T-helper 17 cell (primary cell): ENCODE data around the gene YIPF5. TPM values are rescaled to one million over a fixed set of nuclear protein-coding genes. Genes with fewer than 3 reads are reported as not detected.

ENCODE experiments used
- ATAC-seq: fragments of 150-1000 bp; cut with Tn5 transposase; 2 replicates; pipeline ENCODE4 v1.10.0; 2021; ENCODE audit warnings: mild to moderate bottlenecking, moderate library complexity
- DNase-seq, 3 donors: peaks; one replicate each; pipeline versions ENCODE4 v3.0.0 to v3.0.0-alpha.2; 2020 to 2021
- H3K9me3 ChIP-seq: one replicate; pipeline ENCODE4 v1.7.0; 2013; ENCODE audit warnings: low read length, mild to moderate bottlenecking; ENCODE audit not compliant: control insufficient read depth, poor library complexity, severe bottlenecking
- H3K27ac Mint-ChIP-seq: one replicate; pipeline ENCODE4 v1.8.0; 2022; ENCODE audit warnings: mild to moderate bottlenecking, moderate library complexity, mixed read lengths
- H3K27me3 Mint-ChIP-seq: one replicate; pipeline ENCODE4 v1.8.0; 2022; ENCODE audit warnings: mixed read lengths
- H3K36me3 Mint-ChIP-seq: one replicate; pipeline ENCODE4 v1.8.0; 2022; ENCODE audit warnings: low read depth, mixed read lengths
- H3K4me1 Mint-ChIP-seq: one replicate; pipeline ENCODE4 v1.8.0; 2022; ENCODE audit warnings: mild to moderate bottlenecking, mixed read lengths
- H3K4me3 Mint-ChIP-seq: one replicate; pipeline ENCODE4 v1.8.0; 2022; ENCODE audit warnings: mild to moderate bottlenecking, moderate library complexity, mixed read lengths
- total RNA-seq, 4 donors: library from RNA in 2 of 4; stranded (reverse) in 2 of 4; gene quantifications; one replicate each; pipeline ENCODE4 v1.2.3 and lab custom pipeline; 2022 to 2026

The YIPF5 gene
- total RNA-seq, 2 donors from 2014 or later, result 40.3 to 46.6 TPM

- Mint-ChIP-seq H3K4me1 (peaks cover 2% of the 10 kb centered on the region), H3K4me3 (no peak overlapping the region), H3K27ac (no peak overlapping the region), H3K27me3 (peaks cover 28% of the 10 kb centered on the region), H3K36me3 (peaks cover 2% of the 10 kb centered on the region)
- ATAC-seq (no peak), DNase-seq (no peak)
- no peaks in the 10 kb centered on the region for H3K9me3 ChIP-seq
Measured at GRCh38 chr5:144130306-144130705, 40.2 kb downstream of the YIPF5 start.

GRCh38 chr5:144128844-144129243, 41.6 kb downstream of the YIPF5 start:
- no peak overlapping the region for H3K27ac Mint-ChIP-seq
- no peak overlapping the region for H3K4me3 Mint-ChIP-seq
- H3K27me3 Mint-ChIP-seq, result peaks cover 27% of the 10 kb centered on the region
- no peak for ATAC-seq
- peaks cover 2% of the 10 kb centered on the region for H3K36me3 Mint-ChIP-seq
- peaks cover 2% of the 10 kb centered on the region for H3K4me1 Mint-ChIP-seq
- H3K9me3 ChIP-seq, result no peaks in the 10 kb centered on the region
- DNase-seq, result no peak

GRCh38 chr5:144126707-144127106, 43.8 kb downstream of the YIPF5 start:
- DNase-seq, result no peak
- H3K4me1 Mint-ChIP-seq, result peaks cover 2% of the 10 kb centered on the region

GRCh38 chr5:144125163-144125726, 45.2 kb downstream of the YIPF5 start:
- Mint-ChIP-seq H3K27ac (no peak overlapping the region), H3K27me3 (peaks cover 26% of the 10 kb centered on the region), H3K4me1 (peaks cover 2% of the 10 kb centered on the region), H3K36me3 (peaks cover 2% of the 10 kb centered on the region), H3K4me3 (no peak overlapping the region)
- H3K9me3 ChIP-seq, result no peaks in the 10 kb centered on the region
- ATAC-seq (no peak), DNase-seq (no peak)

More at GRCh38 chr5:144126707-144127106, 43.8 kb downstream of the YIPF5 start:
- Mint-ChIP-seq H3K27me3 (peaks cover 26% of the 10 kb centered on the region), H3K36me3 (peaks cover 2% of the 10 kb centered on the region), H3K4me3 (no peak overlapping the region), H3K27ac (no peak overlapping the region)
- no peaks in the 10 kb centered on the region for H3K9me3 ChIP-seq
- ATAC-seq, result no peak

GRCh38 chr5:144122641-144123040, 47.8 kb downstream of the YIPF5 start:
- DNase-seq, result no peak
- peaks cover 2% of the 10 kb centered on the region for H3K36me3 Mint-ChIP-seq
- no peaks in the 10 kb centered on the region for H3K4me1 Mint-ChIP-seq
- peaks cover 19% of the 10 kb centered on the region for H3K27me3 Mint-ChIP-seq
- H3K27ac Mint-ChIP-seq, result no peak overlapping the region
- no peaks in the 10 kb centered on the region for H3K9me3 ChIP-seq
- ATAC-seq, result no peak
- H3K4me3 Mint-ChIP-seq, result no peak overlapping the region

GRCh38 chr5:144122081-144122480, 48.4 kb downstream of the YIPF5 start:
- H3K27ac Mint-ChIP-seq, result no peak overlapping the region
- H3K4me1 Mint-ChIP-seq, result no peaks in the 10 kb centered on the region
- no peak for DNase-seq
- H3K27me3 Mint-ChIP-seq, result peaks cover 19% of the 10 kb centered on the region
- H3K9me3 ChIP-seq, result no peaks in the 10 kb centered on the region
- ATAC-seq, result no peak
- H3K36me3 Mint-ChIP-seq, result peaks cover 2% of the 10 kb centered on the region
- no peak overlapping the region for H3K4me3 Mint-ChIP-seq

- Mint-ChIP-seq H3K27ac (no peak overlapping the region), H3K36me3 (peaks cover 2% of the 10 kb centered on the region), H3K27me3 (peaks cover 19% of the 10 kb centered on the region), H3K4me1 (no peaks in the 10 kb centered on the region), H3K4me3 (no peak overlapping the region)
- DNase-seq (no peak), ATAC-seq (no peak)
- H3K9me3 ChIP-seq, result no peaks in the 10 kb centered on the region
Measured at GRCh38 chr5:144121577-144121976, 48.9 kb downstream of the YIPF5 start.

- peaks cover 2% of the 10 kb centered on the region for H3K36me3 Mint-ChIP-seq
- ATAC-seq, result no peak
- H3K4me3 Mint-ChIP-seq, result no peak overlapping the region
- H3K27me3 Mint-ChIP-seq, result peaks cover 17% of the 10 kb centered on the region
- no peaks in the 10 kb centered on the region for H3K4me1 Mint-ChIP-seq
- DNase-seq, result no peak
- H3K27ac Mint-ChIP-seq, result no peak overlapping the region
- no peaks in the 10 kb centered on the region for H3K9me3 ChIP-seq
Measured at GRCh38 chr5:144120661-144121180, 49.7 kb downstream of the YIPF5 start.

GRCh38 chr5:144117412-144117811, 53.0 kb downstream of the YIPF5 start:
- H3K4me1 Mint-ChIP-seq, result no peaks in the 10 kb centered on the region

GRCh38 chr5:144114571-144114970, 55.9 kb downstream of the YIPF5 start:
- Mint-ChIP-seq H3K36me3 (no peaks in the 10 kb centered on the region), H3K4me1 (peaks cover 2% of the 10 kb centered on the region), H3K27me3 (peaks cover 5% of the 10 kb centered on the region), H3K27ac (no peak overlapping the region), H3K4me3 (no peak overlapping the region)
- DNase-seq, result no peak
- H3K9me3 ChIP-seq, result no peaks in the 10 kb centered on the region
- ATAC-seq, result no peak

More at GRCh38 chr5:144117412-144117811, 53.0 kb downstream of the YIPF5 start:
- no peak for ATAC-seq
- DNase-seq, result no peak
- H3K27ac Mint-ChIP-seq, result no peak overlapping the region
- no peaks in the 10 kb centered on the region for H3K27me3 Mint-ChIP-seq
- no peak overlapping the region for H3K4me3 Mint-ChIP-seq
- no peaks in the 10 kb centered on the region for H3K9me3 ChIP-seq
- H3K36me3 Mint-ChIP-seq, result no peaks in the 10 kb centered on the region

Other genes starting within 250 kb of the YIPF5 start
- gene KCTD16, start 214 bp upstream of the YIPF5 start, total RNA-seq, result not detected